ENCODE results near the gene EML3. TPM values are rescaled to one million over a fixed set of nuclear protein-coding genes. Genes with fewer than 3 reads are reported as not detected.

EML3 gene
- total RNA-seq, 1 donor from 2014 or later = 207 TPM

GRCh38 chr11:62603776-62604299 lies 8.7 kb downstream of the EML3 start:
- TF ChIP-seq CTCF (IDR thresholded peaks at IDR 0.05) = no peak
- H3K27ac ChIP-seq = peak overlapping the region in 1 of 2 donors; percentile 96
- peaks cover 25 to 39% of the 10 kb centered on the region in 2 donors for H3K36me3 ChIP-seq
- peaks cover 8 to 20% of the 10 kb centered on the region in 2 donors for H3K4me1 ChIP-seq
- no peaks in the 10 kb centered on the region for H3K27me3 ChIP-seq
- H3K4me3 ChIP-seq = no peak overlapping the region
- DNase-seq (ENCODE audit: low spot score in 2 of 2) = no peak
- intact Hi-C loops (cut with DNase I) = loop anchor here (2.0 to 5.0 kb wide), 3 partner anchors 43 to 105 kb away; partner anchors contain the start of genes GANAB and UBXN1
- H3K9me3 ChIP-seq = no peaks in the 10 kb centered on the region

GRCh38 chr11:62603072-62603408 lies 9.5 kb downstream of the EML3 start:
- H3K36me3 ChIP-seq = peaks cover 21 to 36% of the 10 kb centered on the region in 2 donors
- TF ChIP-seq CTCF (IDR thresholded peaks at IDR 0.05) = no peak
- intact Hi-C loops (cut with DNase I) = loop anchor here (2.0 to 5.0 kb wide), 3 partner anchors 44 to 106 kb away; partner anchors contain the start of genes GANAB and UBXN1

GRCh38 chr11:62602141-62603071 lies 10.2 kb downstream of the EML3 start:
- Histone ChIP-seq H3K27me3 (no peaks in the 10 kb centered on the region), H3K36me3 (peaks cover 24 to 38% of the 10 kb centered on the region in 2 donors), H3K27ac (peak overlapping the region; percentile 96 to 97), H3K4me1 (peaks cover 8 to 20% of the 10 kb centered on the region in 2 donors), H3K4me3 (peak overlapping the region; percentile 87 to 98), H3K9me3 (no peaks in the 10 kb centered on the region)
- DNase-seq (ENCODE audit: low spot score in 2 of 2) = peak in 1 of 2 donors; percentile 87
- intact Hi-C loops (cut with DNase I) = loop anchor here (1.0 to 5.0 kb wide), 4 partner anchors 10 to 106 kb away; partner anchors contain the start of genes EML3, GANAB and UBXN1
- TF ChIP-seq CTCF (IDR thresholded peaks at IDR 0.05) = peak in 2 of 3 experiments; percentile 14 to 41

More at GRCh38 chr11:62603072-62603408, 9.5 kb downstream of the EML3 start:
- DNase-seq (ENCODE audit: low spot score in 2 of 2) = no peak
- peak overlapping the region; percentile 87 to 98 for H3K4me3 ChIP-seq
- peaks cover 8 to 20% of the 10 kb centered on the region in 2 donors for H3K4me1 ChIP-seq
- no peaks in the 10 kb centered on the region for H3K27me3 ChIP-seq
- peak overlapping the region; percentile 96 to 97 for H3K27ac ChIP-seq
- H3K9me3 ChIP-seq = no peaks in the 10 kb centered on the region

- peaks cover 8 to 20% of the 10 kb centered on the region in 2 donors for H3K4me1 ChIP-seq
- H3K27me3 ChIP-seq = no peaks in the 10 kb centered on the region
- peak within 1 kb of the TSS; percentile 87 to 98 for H3K4me3 ChIP-seq
- peak within 1 kb of the TSS; percentile 96 to 97 for H3K27ac ChIP-seq
- intact Hi-C loops (cut with DNase I) = loop anchor here (1.0 to 5.0 kb wide), 4 partner anchors 11 to 107 kb away; partner anchors contain the start of genes EML3, GANAB and UBXN1
- no peak for TF ChIP-seq CTCF (IDR thresholded peaks at IDR 0.05)
- peak; percentile 89 to 98 for DNase-seq (ENCODE audit: low spot score in 2 of 2)
- no peaks in the 10 kb centered on the region for H3K9me3 ChIP-seq
- peaks cover 25 to 40% of the 10 kb centered on the region in 2 donors for H3K36me3 ChIP-seq
Measured at GRCh38 chr11:62601372-62602140, 11.0 kb downstream of the EML3 start, which contains the start of gene MTA2. Gene MTA2, minus strand, starts transcription at chr11:62601865. Its CDS starts 415 bp downstream, at chr11:62601450.

- DNase-seq (ENCODE audit: low spot score in 2 of 2) = peak in 1 of 2 donors; percentile 79
- Histone ChIP-seq H3K27ac (peak overlapping the region; percentile 96 to 97), H3K27me3 (no peaks in the 10 kb centered on the region), H3K9me3 (no peaks in the 10 kb centered on the region), H3K4me3 (peak overlapping the region; percentile 87 to 98), H3K4me1 (peaks cover 8 to 20% of the 10 kb centered on the region in 2 donors), H3K36me3 (peaks cover 30 to 41% of the 10 kb centered on the region in 2 donors)
- intact Hi-C loops (cut with DNase I) = loop anchor here (5.0 kb wide), 2 partner anchors 46 to 76 kb away; partner anchors contain the start of genes GANAB and UBXN1
- no peak for TF ChIP-seq CTCF (IDR thresholded peaks at IDR 0.05)
Measured at GRCh38 chr11:62601122-62601371, 11.5 kb downstream of the EML3 start.
